ENCODE results near the gene ZNF746. TPM values are rescaled to one million over a fixed set of nuclear protein-coding genes. Genes with fewer than 3 reads are reported as not detected.

ZNF746 gene
- total RNA-seq, 1 donor = 22.1 TPM

DNA sequence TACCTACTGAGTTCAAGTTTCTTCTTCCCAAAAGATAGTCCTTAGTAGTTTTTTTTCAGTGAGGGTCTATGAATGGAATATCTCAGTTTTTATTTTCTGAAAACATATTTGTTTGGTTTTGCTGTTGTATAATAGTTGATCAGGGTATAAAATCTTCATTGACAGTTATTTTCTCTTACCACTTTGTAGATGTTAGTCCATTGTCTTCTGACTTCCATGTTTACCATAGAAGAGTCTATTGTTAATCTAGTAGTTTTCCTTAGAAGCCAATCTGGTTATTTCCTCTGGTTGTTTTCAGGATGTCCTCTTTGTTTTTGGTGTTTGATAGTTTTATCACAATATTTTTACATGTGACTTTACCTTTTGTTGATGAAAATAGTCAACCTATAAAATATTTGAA lies 31.2 kb downstream of the ZNF746 start:
- DNase-seq (ENCODE audit: insufficient read length, low spot score, missing footprints) = no peak

DNA sequence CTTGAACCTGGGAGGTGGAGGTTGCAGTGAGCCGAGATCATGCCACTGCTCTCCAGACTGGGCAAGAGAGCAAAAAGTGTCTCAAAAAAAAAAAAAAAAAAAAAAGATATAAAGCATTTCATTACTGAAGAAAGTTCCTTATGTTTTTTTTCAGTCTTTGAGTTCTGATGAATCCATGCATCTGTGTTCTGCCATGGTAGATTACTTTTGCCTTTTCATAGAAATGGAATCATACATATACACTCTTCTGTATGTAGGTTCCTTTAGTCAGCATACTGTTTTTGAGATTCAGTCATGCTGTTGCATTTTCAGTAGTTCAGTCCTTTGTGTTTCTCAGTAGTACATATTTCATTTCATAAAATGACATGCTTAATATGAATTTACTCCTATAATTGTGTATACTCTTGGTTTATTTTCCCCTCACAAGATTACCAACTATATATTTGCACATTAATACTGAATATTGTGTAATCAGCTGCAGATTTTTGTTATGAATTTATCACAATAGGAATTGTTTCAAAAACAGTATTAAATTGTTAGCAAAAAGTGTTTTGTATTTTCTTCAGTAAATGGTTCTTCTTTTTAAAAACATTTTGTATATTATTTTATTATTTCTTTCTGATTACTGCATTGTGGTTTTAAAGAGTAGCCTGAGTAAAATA lies 34.0 kb downstream of the ZNF746 start:
- no peak for DNase-seq (ENCODE audit: insufficient read length, low spot score, missing footprints)
- Histone ChIP-seq H2AFZ (ENCODE audit: low read length) (no peak overlapping the region), H3K27ac (ENCODE audit: low read depth, low read length) (no peak overlapping the region), H3K4me2 (ENCODE audit: insufficient read depth, low read length) (no peak overlapping the region), H3K36me3 (ENCODE audit: insufficient read depth, low read length) (no peaks in the 10 kb centered on the region), H3K27me3 (ENCODE audit: insufficient read depth, low read length) (no peaks in the 10 kb centered on the region), H3K4me1 (ENCODE audit: insufficient read depth, low read length) (peaks cover 7% of the 10 kb centered on the region), H3K79me2 (ENCODE audit: insufficient read depth, low read length) (peaks cover 13% of the 10 kb centered on the region), H3K9me3 (ENCODE audit: low read depth, low read length) (no peaks in the 10 kb centered on the region), H3K4me3 (ENCODE audit: insufficient read depth, low read length) (no peak overlapping the region), H4K20me1 (ENCODE audit: insufficient read depth, low read length) (peaks cover 6% of the 10 kb centered on the region)
- TF ChIP-seq CTCF (IDR thresholded peaks at IDR 0.05; ENCODE audit: extremely low read depth, low read depth, low read length) = no peak

More for the DNA sequence above, 31.2 kb downstream of the ZNF746 start:
- no peaks in the 10 kb centered on the region for H3K79me2 ChIP-seq (ENCODE audit: insufficient read depth, low read length)
- H2AFZ ChIP-seq (ENCODE audit: low read length) = no peak overlapping the region
- no peak for TF ChIP-seq CTCF (IDR thresholded peaks at IDR 0.05; ENCODE audit: extremely low read depth, low read depth, low read length)
- no peaks in the 10 kb centered on the region for H3K36me3 ChIP-seq (ENCODE audit: insufficient read depth, low read length)
- H3K4me3 ChIP-seq (ENCODE audit: insufficient read depth, low read length) = no peak overlapping the region
- H3K4me2 ChIP-seq (ENCODE audit: insufficient read depth, low read length) = no peak overlapping the region
- no peaks in the 10 kb centered on the region for H3K9me3 ChIP-seq (ENCODE audit: low read depth, low read length)
- no peaks in the 10 kb centered on the region for H3K27me3 ChIP-seq (ENCODE audit: insufficient read depth, low read length)
- H3K27ac ChIP-seq (ENCODE audit: low read depth, low read length) = no peak overlapping the region
- H3K4me1 ChIP-seq (ENCODE audit: insufficient read depth, low read length) = no peaks in the 10 kb centered on the region
- no peaks in the 10 kb centered on the region for H4K20me1 ChIP-seq (ENCODE audit: insufficient read depth, low read length)

DNA sequence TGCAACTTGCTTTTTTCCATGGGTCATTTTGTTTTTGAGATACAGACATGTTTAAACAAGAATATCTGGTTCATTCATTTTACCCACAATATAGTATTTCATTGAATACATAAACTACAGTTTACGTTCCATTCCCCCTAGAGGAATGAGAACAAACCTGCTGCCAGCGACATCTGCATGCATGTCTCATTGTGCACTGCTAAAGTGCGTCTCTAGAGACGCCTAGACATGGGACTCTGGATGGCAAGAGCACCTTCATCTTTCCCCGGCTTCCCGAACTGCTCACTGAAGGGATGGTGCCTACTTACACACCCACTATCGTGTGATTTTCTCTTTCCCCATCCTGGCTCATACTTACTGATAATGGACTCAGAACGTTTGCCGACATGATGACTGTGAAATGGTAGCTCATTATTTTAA lies 35.5 kb downstream of the ZNF746 start:
- no peaks in the 10 kb centered on the region for H3K9me3 ChIP-seq (ENCODE audit: low read depth, low read length)
- no peak overlapping the region for H3K4me2 ChIP-seq (ENCODE audit: insufficient read depth, low read length)
- H3K27ac ChIP-seq (ENCODE audit: low read depth, low read length) = no peak overlapping the region
- H3K4me1 ChIP-seq (ENCODE audit: insufficient read depth, low read length) = peaks cover 13% of the 10 kb centered on the region
- peaks cover 14% of the 10 kb centered on the region for H4K20me1 ChIP-seq (ENCODE audit: insufficient read depth, low read length)
- TF ChIP-seq CTCF (IDR thresholded peaks at IDR 0.05; ENCODE audit: extremely low read depth, low read depth, low read length) = no peak
- no peak overlapping the region for H3K4me3 ChIP-seq (ENCODE audit: insufficient read depth, low read length)
- no peaks in the 10 kb centered on the region for H3K36me3 ChIP-seq (ENCODE audit: insufficient read depth, low read length)
- H3K27me3 ChIP-seq (ENCODE audit: insufficient read depth, low read length) = no peaks in the 10 kb centered on the region
- H2AFZ ChIP-seq (ENCODE audit: low read length) = no peak overlapping the region
- peaks cover 28% of the 10 kb centered on the region for H3K79me2 ChIP-seq (ENCODE audit: insufficient read depth, low read length)
- no peak for DNase-seq (ENCODE audit: insufficient read length, low spot score, missing footprints)

DNA sequence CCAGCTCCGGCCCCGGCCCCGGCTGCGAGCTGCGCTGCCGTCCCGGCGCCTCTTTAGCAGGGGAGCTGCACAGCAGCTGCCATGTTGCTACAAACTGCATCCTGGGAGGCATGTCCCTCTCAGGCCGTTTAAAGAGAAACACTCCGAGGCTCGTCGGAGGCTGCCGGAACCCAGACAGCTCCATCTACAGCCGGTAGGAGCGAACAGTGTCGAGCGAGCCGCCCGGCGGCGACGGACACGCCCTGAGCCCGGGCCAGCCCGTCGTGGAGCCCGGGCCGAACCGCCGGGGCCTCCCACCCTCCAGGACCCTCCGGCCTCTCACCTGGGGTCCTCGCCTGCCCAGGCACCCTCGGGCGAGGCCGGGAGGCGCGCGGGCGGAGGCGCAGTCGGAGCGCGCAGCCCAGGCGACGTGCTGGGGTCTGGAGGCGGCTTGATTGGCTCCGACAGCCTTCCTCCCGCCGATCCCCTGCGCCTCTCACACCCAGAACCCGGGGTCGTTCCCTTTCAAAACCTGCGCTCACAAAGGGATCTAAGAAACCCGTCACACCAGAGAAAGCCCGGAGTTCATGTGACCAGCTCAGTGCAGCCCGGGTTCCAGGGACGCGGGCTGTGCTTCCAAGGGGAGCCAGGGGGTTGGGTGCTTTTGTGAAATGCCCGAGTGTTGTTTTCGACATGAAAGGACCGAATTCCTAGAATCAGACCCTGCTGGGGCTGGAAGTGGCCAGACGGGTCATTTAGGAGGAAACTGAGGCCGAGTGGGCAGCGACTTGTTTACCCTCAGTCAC lies 36.9 kb downstream of the ZNF746 start, which contains the start of gene ZNF777:
Gene ZNF777 (minus strand): TSS at position 570 of the 785 bp plus-strand sequence. CDS start 5,040 bp downstream, outside the sequence.
- DNase-seq (ENCODE audit: insufficient read length, low spot score, missing footprints) = peak; percentile 100
- Histone ChIP-seq H2AFZ (ENCODE audit: low read length) (peak within 1 kb of the TSS; percentile 98), H4K20me1 (ENCODE audit: insufficient read depth, low read length) (peaks cover 23% of the 10 kb centered on the region), H3K27ac (ENCODE audit: low read depth, low read length) (peak within 1 kb of the TSS; percentile 39), H3K4me2 (ENCODE audit: insufficient read depth, low read length) (peak within 1 kb of the TSS; percentile 88), H3K79me2 (ENCODE audit: insufficient read depth, low read length) (peaks cover 41% of the 10 kb centered on the region), H3K4me3 (ENCODE audit: insufficient read depth, low read length) (peak within 1 kb of the TSS; percentile 81), H3K4me1 (ENCODE audit: insufficient read depth, low read length) (peaks cover 19% of the 10 kb centered on the region), H3K27me3 (ENCODE audit: insufficient read depth, low read length) (no peaks in the 10 kb centered on the region), H3K36me3 (ENCODE audit: insufficient read depth, low read length) (peaks cover under 1% of the 10 kb centered on the region), H3K9me3 (ENCODE audit: low read depth, low read length) (no peaks in the 10 kb centered on the region)
- TF ChIP-seq CTCF (IDR thresholded peaks at IDR 0.05; ENCODE audit: extremely low read depth, low read depth, low read length) = peak; percentile 50
